Neuron (in vitro differentiated cells): ENCODE measurements around the gene NPTX2.
A peak's percentile ranks its signal among the peaks of the same experiment; 100 is the strongest.

Experiments used
- H2AFZ ChIP-seq: one replicate; pipeline ENCODE4 v1.6.1; 2013; ENCODE audit warnings: low read depth, mild to moderate bottlenecking, inconsistent platforms, low read length, moderate library complexity
- H3K27me3 ChIP-seq: one replicate; pipeline ENCODE4 v1.6.1; 2013; ENCODE audit warnings: low read length; ENCODE audit not compliant: insufficient read depth
- H3K36me3 ChIP-seq: one replicate; pipeline ENCODE4 v1.6.1; 2013; ENCODE audit warnings: low read length; ENCODE audit not compliant: insufficient read depth
- H3K4me1 ChIP-seq: one replicate; pipeline ENCODE4 v1.6.1; 2013; ENCODE audit warnings: low read length; ENCODE audit not compliant: insufficient read depth
- H3K4me3 ChIP-seq: 2 replicates; pipeline ENCODE4 v1.5.1; 2013; ENCODE audit warnings: mild to moderate bottlenecking, low read length, moderate library complexity
- H3K9me3 ChIP-seq: one replicate; pipeline ENCODE4 v1.6.1; 2013; ENCODE audit warnings: low read length

Gene NPTX2

GRCh38 chr7:98624846-98625420, 7.8 kb downstream of the NPTX2 start:
- H3K27me3 ChIP-seq: peaks cover 24% of the 10 kb centered on the region
- H3K4me1 ChIP-seq: peaks cover 16% of the 10 kb centered on the region
- H3K36me3 ChIP-seq: no peaks in the 10 kb centered on the region
- H2AFZ ChIP-seq: no peak overlapping the region
- H3K9me3 ChIP-seq: peaks cover 2% of the 10 kb centered on the region
- no peak overlapping the region for H3K4me3 ChIP-seq

- H3K27me3 ChIP-seq: peaks cover 7% of the 10 kb centered on the region
- no peak overlapping the region for H3K4me3 ChIP-seq
- peaks cover 16% of the 10 kb centered on the region for H3K4me1 ChIP-seq
- H3K36me3 ChIP-seq: no peaks in the 10 kb centered on the region
- H2AFZ ChIP-seq: no peak overlapping the region
- peaks cover 2% of the 10 kb centered on the region for H3K9me3 ChIP-seq
Observed at GRCh38 chr7:98626460-98627412, 9.7 kb downstream of the NPTX2 start.

DNA sequence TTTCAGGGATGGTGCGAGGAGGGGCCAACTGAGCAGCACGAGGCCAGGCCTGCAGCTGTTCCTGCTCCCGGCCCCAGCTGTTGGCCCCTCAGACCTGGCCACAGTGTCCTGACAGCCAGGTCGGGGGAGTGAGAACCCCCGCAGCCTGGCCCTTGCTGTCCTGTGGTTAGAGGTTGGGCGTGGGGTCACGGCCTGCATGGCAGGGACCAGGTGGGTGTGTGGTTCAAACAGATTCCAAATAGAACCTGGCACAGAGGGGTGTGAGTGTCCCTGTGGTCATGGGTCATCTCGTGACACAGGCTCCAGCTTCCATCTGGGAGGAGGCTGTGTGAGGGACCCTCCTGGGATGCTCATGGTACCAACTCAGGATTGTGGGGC, 10.3 kb downstream of the NPTX2 start:
- H3K36me3 ChIP-seq: no peaks in the 10 kb centered on the region
- H3K4me3 ChIP-seq: no peak overlapping the region
- H3K9me3 ChIP-seq: peaks cover 2% of the 10 kb centered on the region
- H2AFZ ChIP-seq: no peak overlapping the region
- H3K4me1 ChIP-seq: peaks cover 16% of the 10 kb centered on the region
- peaks cover 4% of the 10 kb centered on the region for H3K27me3 ChIP-seq

DNA sequence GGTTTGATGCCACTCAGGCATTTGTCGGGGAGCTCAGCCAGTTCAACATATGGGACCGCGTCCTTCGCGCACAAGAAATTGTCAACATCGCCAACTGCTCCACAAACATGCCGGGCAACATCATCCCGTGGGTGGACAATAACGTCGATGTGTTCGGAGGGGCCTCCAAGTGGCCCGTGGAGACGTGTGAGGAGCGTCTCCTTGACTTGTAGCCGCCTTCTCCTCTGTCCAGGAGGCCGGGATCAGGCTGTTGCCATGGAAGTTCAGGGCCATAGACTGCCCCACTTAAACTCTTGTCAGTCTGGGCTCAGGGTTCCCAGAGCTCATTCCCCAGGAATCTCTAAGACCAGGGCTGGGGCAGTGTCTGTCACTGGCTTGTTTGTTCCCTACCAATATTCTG, 11.3 kb downstream of the NPTX2 start:
- peaks cover 16% of the 10 kb centered on the region for H3K4me1 ChIP-seq
- H3K27me3 ChIP-seq: no peaks in the 10 kb centered on the region
- H2AFZ ChIP-seq: no peak overlapping the region
- no peak overlapping the region for H3K4me3 ChIP-seq
- peaks cover 2% of the 10 kb centered on the region for H3K9me3 ChIP-seq
- no peaks in the 10 kb centered on the region for H3K36me3 ChIP-seq

GRCh38 chr7:98629001-98629431, 11.9 kb downstream of the NPTX2 start:
- peaks cover 2% of the 10 kb centered on the region for H3K9me3 ChIP-seq

DNA sequence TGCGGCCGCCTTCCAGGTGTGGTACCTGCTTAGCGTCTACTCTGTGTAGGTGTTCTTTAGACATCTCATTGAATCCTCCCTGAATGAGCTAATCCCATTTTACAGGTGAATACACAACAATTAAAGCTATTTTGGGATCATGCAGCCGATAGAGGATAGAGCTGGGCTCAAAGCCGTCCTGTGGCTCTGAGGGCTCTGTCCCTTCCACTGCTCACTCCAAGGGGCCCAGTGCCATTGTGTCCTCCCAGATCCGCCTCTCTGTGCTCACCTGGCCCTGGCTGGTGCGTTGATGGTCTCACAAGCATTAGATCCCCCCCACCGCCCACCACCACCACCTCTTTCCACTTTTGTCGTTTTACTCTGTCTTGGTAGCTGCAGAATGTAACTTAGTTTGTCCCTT, 13.1 kb downstream of the NPTX2 start:
- Histone ChIP-seq H3K36me3 (no peaks in the 10 kb centered on the region), H3K4me1 (peaks cover 16% of the 10 kb centered on the region), H3K4me3 (no peak overlapping the region), H2AFZ (no peak overlapping the region), H3K27me3 (no peaks in the 10 kb centered on the region), H3K9me3 (no peaks in the 10 kb centered on the region)

More at GRCh38 chr7:98629001-98629431, 11.9 kb downstream of the NPTX2 start:
- Histone ChIP-seq H2AFZ (peak overlapping the region; percentile 21), H3K4me3 (no peak overlapping the region), H3K4me1 (peaks cover 16% of the 10 kb centered on the region), H3K36me3 (no peaks in the 10 kb centered on the region), H3K27me3 (no peaks in the 10 kb centered on the region)

- H3K9me3 ChIP-seq: no peaks in the 10 kb centered on the region
- H3K27me3 ChIP-seq: no peaks in the 10 kb centered on the region
- peaks cover 16% of the 10 kb centered on the region for H3K4me1 ChIP-seq
- no peak overlapping the region for H2AFZ ChIP-seq
- H3K4me3 ChIP-seq: no peak overlapping the region
- H3K36me3 ChIP-seq: no peaks in the 10 kb centered on the region
Observed at GRCh38 chr7:98630770-98631169, 13.7 kb downstream of the NPTX2 start.

GRCh38 chr7:98638853-98639252, 21.8 kb downstream of the NPTX2 start:
- no peaks in the 10 kb centered on the region for H3K27me3 ChIP-seq
- H3K4me3 ChIP-seq: no peak overlapping the region
- no peaks in the 10 kb centered on the region for H3K9me3 ChIP-seq

DNA sequence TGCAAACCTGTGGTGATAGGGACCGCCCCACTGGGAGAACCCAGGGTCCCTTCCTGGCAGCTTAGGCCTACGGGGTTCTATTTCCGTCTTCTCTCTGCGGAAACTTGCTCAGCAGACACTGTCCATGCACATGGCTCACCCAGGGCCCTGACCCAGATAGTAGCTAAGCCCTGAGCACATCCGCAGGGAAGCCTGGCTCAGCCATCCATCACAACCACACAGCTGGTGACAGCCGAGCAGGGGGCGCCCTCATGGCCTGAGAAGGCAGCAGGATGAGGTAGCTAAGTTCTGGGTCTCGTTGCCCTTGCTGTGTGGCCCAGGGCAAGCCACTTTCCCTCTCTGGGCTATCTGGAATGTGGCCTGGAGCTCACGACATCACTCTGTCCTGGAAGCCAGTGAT, 23.3 kb downstream of the NPTX2 start:
- Histone ChIP-seq H3K9me3 (no peaks in the 10 kb centered on the region), H2AFZ (no peak overlapping the region), H3K4me3 (no peak overlapping the region), H3K4me1 (no peaks in the 10 kb centered on the region), H3K36me3 (no peaks in the 10 kb centered on the region), H3K27me3 (no peaks in the 10 kb centered on the region)

More at GRCh38 chr7:98638853-98639252, 21.8 kb downstream of the NPTX2 start:
- H2AFZ ChIP-seq: no peak overlapping the region
- no peaks in the 10 kb centered on the region for H3K36me3 ChIP-seq
- H3K4me1 ChIP-seq: no peaks in the 10 kb centered on the region

DNA sequence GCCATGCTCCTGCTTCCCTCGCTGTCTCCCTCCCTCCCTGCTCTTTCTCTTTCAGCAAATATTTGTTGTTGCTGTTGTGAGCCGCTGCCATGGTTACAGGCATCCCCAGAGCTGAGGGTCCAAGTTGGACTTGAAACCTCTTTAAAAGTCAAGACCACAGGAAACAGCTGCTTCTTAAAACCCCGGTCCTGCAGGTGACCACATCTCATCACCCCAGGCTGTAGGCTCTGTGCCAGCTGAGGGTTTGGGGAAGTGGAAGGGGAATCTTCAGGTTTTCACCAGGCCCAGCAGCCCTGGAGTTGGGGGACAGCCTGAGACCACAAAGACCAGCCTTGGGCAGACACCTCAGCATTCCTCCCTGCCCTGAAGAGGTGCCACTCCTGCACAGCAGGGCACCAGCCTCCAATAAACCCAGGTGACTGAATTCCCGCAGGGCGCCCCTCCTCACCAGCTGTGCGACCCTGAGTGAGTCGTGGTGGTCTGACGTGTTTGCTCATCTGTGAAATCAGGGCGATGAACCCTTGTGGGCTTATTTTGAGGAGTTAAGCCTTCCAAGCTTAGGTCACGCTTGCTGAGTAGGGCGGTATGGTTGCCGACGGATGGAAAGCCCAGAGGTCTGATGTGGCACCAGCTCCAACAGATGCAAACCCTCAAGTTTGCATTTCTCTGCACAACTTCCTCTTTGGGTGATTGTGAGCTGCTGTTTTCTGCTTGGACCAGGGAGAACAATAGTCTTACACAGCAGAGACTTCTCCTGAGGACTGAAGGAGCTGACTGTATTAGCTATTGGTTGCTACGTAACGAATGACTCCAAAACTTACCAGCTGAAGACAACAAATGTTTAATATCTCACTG, 24.8 kb downstream of the NPTX2 start:
- no peaks in the 10 kb centered on the region for H3K27me3 ChIP-seq
- H2AFZ ChIP-seq: no peak overlapping the region
- no peak overlapping the region for H3K4me3 ChIP-seq
- H3K9me3 ChIP-seq: no peaks in the 10 kb centered on the region
- no peaks in the 10 kb centered on the region for H3K4me1 ChIP-seq
- H3K36me3 ChIP-seq: no peaks in the 10 kb centered on the region

- Histone ChIP-seq H2AFZ (no peak overlapping the region), H3K4me1 (no peaks in the 10 kb centered on the region), H3K4me3 (no peak overlapping the region), H3K9me3 (no peaks in the 10 kb centered on the region), H3K27me3 (no peaks in the 10 kb centered on the region), H3K36me3 (no peaks in the 10 kb centered on the region)
Observed at GRCh38 chr7:98643236-98643985, 26.3 kb downstream of the NPTX2 start.

DNA sequence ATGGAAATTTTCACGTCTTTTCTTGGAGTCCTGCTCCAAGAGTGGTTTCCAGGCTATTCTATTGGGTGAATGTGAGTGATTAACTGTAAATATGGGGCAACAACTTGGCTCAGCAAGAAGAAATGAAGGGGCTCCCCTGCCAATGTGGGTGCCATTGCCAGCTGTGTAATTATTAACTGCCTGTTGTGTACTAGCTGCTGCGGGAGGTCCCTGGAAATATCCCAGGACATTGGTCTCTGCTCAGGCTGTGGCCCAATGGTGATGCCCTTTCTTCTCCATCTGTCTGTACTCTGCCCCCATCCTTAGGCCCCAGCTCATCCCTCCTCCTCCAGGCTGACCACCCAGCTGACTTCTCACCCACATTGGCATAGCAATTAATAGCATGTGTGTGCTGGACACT, 29.4 kb downstream of the NPTX2 start:
- Histone ChIP-seq H3K4me3 (no peak overlapping the region), H3K4me1 (no peaks in the 10 kb centered on the region), H3K9me3 (no peaks in the 10 kb centered on the region), H2AFZ (no peak overlapping the region), H3K27me3 (no peaks in the 10 kb centered on the region), H3K36me3 (no peaks in the 10 kb centered on the region)
